NCI-H1092 (cell line): ENCODE measurements around the gene ANKFY1.
"Not testable (repeated sequence)": the region's sequence is repeated elsewhere in the genome, so short reads cannot be mapped to it uniquely, and the experiment has no call there.

Experiments
- DNase-seq: peaks from one replicate; lab custom pipeline; 2025; lab: John Stamatoyannopoulos, UW

ANKFY1 gene

GRCh38 chr17:4219241-4219640 lies 44.5 kb downstream of the ANKFY1 start:
- DNase-seq, result no peak

- peak; percentile 17 for DNase-seq
These were observed 47.8 kb downstream of the ANKFY1 start for GRCh38 chr17:4215882-4216570.

- DNase-seq, result no peak
These were observed 49.6 kb downstream of the ANKFY1 start for GRCh38 chr17:4214157-4214556.

- no peak for DNase-seq
These were observed 54.2 kb downstream of the ANKFY1 start for GRCh38 chr17:4209611-4210010.

- no peak for DNase-seq
These were observed 55.5 kb downstream of the ANKFY1 start for GRCh38 chr17:4208238-4208637.

- DNase-seq, result no peak
These were observed 56.8 kb downstream of the ANKFY1 start for GRCh38 chr17:4206962-4207361.

GRCh38 chr17:4205917-4206316 lies 57.9 kb downstream of the ANKFY1 start:
- DNase-seq, result no peak

GRCh38 chr17:4204710-4205173 lies 59.0 kb downstream of the ANKFY1 start:
- DNase-seq, result no peak

- DNase-seq, result no peak
These were observed 59.6 kb downstream of the ANKFY1 start for GRCh38 chr17:4204190-4204589.

- no peak for DNase-seq
These were observed 62.6 kb downstream of the ANKFY1 start for GRCh38 chr17:4201226-4201625.

- peak; percentile 2 for DNase-seq
These were observed 63.9 kb downstream of the ANKFY1 start for GRCh38 chr17:4199818-4200402.

- no peak for DNase-seq
These were observed 64.8 kb downstream of the ANKFY1 start for GRCh38 chr17:4198995-4199394.

- no peak for DNase-seq
These were observed 68.5 kb downstream of the ANKFY1 start for GRCh38 chr17:4195306-4195705.

GRCh38 chr17:4194796-4195195 lies 69.0 kb downstream of the ANKFY1 start:
- DNase-seq, result no peak

GRCh38 chr17:4190791-4191190 lies 73.0 kb downstream of the ANKFY1 start:
- DNase-seq, result not testable (repeated sequence)

GRCh38 chr17:4189280-4189679 lies 74.5 kb downstream of the ANKFY1 start:
- DNase-seq, result no peak

GRCh38 chr17:4188076-4188475 lies 75.7 kb downstream of the ANKFY1 start:
- DNase-seq, result no peak

GRCh38 chr17:4187076-4187475 lies 76.7 kb downstream of the ANKFY1 start:
- no peak for DNase-seq

- no peak for DNase-seq
These were observed 77.4 kb downstream of the ANKFY1 start for GRCh38 chr17:4186357-4186881.

GRCh38 chr17:4185656-4186055 lies 78.1 kb downstream of the ANKFY1 start:
- no peak for DNase-seq

GRCh38 chr17:4184811-4185210 lies 79.0 kb downstream of the ANKFY1 start:
- DNase-seq, result no peak

- no peak for DNase-seq
These were observed 81.7 kb downstream of the ANKFY1 start for GRCh38 chr17:4182043-4182442.

GRCh38 chr17:4180791-4181190 lies 83.0 kb downstream of the ANKFY1 start:
- DNase-seq, result no peak

- DNase-seq, result no peak
These were observed 84.7 kb downstream of the ANKFY1 start for GRCh38 chr17:4179071-4179470.
